OCI-LY3 (cell line): Measurements from ENCODE around the gene GRIK4.

Experiments
- H2AFZ ChIP-seq: fragments of 200-600, 300-600 bp; shearing (Covaris generic); 2 replicates; pipeline ENCODE4 v1.6.0; 2014; ENCODE audit warnings: antibody characterized with exemption, low read depth, low read length
- H3K27ac ChIP-seq: fragments of 200-600, 300-600 bp; sonication (generic); 2 replicates; pipeline ENCODE4 v1.5.1; 2014; ENCODE audit warnings: mild to moderate bottlenecking, low read length, moderate library complexity, mixed read lengths
- H3K27me3 ChIP-seq: fragments of 200-600, 300-600 bp; sonication (generic); 2 replicates; pipeline ENCODE4 v1.6.1; 2014; ENCODE audit warnings: low read depth, low read length, mixed read lengths
- H3K36me3 ChIP-seq: fragments of 200-600, 300-600 bp; sonication (generic); replicated peaks from 2 replicates; pipeline ENCODE3; 2014; ENCODE audit warnings: low read depth, low read length, mixed read lengths
- H3K4me1 ChIP-seq: fragments of 300-600, 200-600 bp; sonication (generic); 2 replicates; pipeline ENCODE4 v1.6.1; 2014; ENCODE audit warnings: low read length, mixed read lengths
- H3K4me2 ChIP-seq: fragments of 200-600, 300-600 bp; sonication (generic); 2 replicates; pipeline ENCODE4 v1.6.1; 2014; ENCODE audit warnings: low read length, mixed read lengths
- H3K4me3 ChIP-seq: fragments of 300-600, 200-600 bp; sonication (generic); 2 replicates; pipeline ENCODE4 v1.5.1; 2014; ENCODE audit warnings: antibody characterized with exemption, mild to moderate bottlenecking, low read length, moderate library complexity
- H3K79me2 ChIP-seq: fragments of 300-600, 200-600 bp; shearing (Covaris generic); 2 replicates; pipeline ENCODE4 v1.6.1; 2014; ENCODE audit warnings: mild to moderate bottlenecking, low read length, mixed read lengths
- H3K9ac ChIP-seq: fragments of 300-600, 200-600 bp; shearing (Covaris generic); 2 replicates; pipeline ENCODE4 v1.6.0; 2014; ENCODE audit warnings: mild to moderate bottlenecking, low read length, moderate library complexity
- H3K9me3 ChIP-seq: fragments of 200-600, 300-600 bp; shearing (Covaris generic); 2 replicates; pipeline ENCODE4 v1.6.1; 2014; ENCODE audit warnings: low read length, mixed read lengths; ENCODE audit not compliant: insufficient read depth
- H4K20me1 ChIP-seq: fragments of 200-600, 300-600 bp; sonication (generic); 2 replicates; pipeline ENCODE4 v1.6.1; 2016; ENCODE audit warnings: low read length, mixed read lengths; ENCODE audit not compliant: insufficient read depth
- CTCF ChIP-seq: fragments of 200-600, 300-600 bp; sonication (generic); IDR thresholded peaks from 2 replicates; pipeline ENCODE4 v1.5.1; 2014; ENCODE audit warnings: antibody characterized with exemption, low read length, low read depth
- EZH2phosphoT487 ChIP-seq: fragments of 200-600 bp; shearing (Covaris generic); IDR thresholded peaks from 2 replicates; pipeline ENCODE4 v1.6.1; 2018; ENCODE audit warnings: antibody characterized with exemption, mixed run types, low read depth

The GRIK4 gene

DNA sequence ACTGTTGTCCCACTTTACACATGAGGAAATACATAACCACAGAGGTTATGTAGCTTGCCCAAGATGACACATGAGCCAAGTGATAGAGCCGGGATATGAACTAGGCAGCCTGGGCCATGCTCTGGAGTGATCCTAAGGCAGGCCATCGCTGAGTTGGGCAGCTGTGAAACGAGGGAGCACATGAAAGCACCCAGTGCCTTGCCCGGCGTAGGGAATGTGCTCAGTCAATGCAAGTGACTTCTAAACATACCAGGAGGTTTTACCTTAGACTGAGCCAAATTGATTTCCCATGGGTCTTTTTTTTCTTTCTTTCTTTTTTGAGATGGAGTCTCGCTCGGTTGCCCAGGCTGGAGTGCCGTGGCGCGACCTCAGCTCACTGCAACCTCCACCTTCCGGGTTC lies 10.5 kb downstream of the GRIK4 start:
- no peaks in the 10 kb centered on the region for H3K79me2 ChIP-seq
- H3K9ac ChIP-seq = no peak overlapping the region
- no peak overlapping the region for H2AFZ ChIP-seq
- H3K4me2 ChIP-seq = no peak overlapping the region
- H3K4me1 ChIP-seq = no peaks in the 10 kb centered on the region
- TF ChIP-seq CTCF = no peak
- no peak for TF ChIP-seq EZH2phosphoT487
- no peaks in the 10 kb centered on the region for H3K36me3 ChIP-seq
- peaks cover 3% of the 10 kb centered on the region for H3K27me3 ChIP-seq
- no peak overlapping the region for H3K4me3 ChIP-seq
- no peaks in the 10 kb centered on the region for H3K9me3 ChIP-seq
- H4K20me1 ChIP-seq = no peaks in the 10 kb centered on the region
- H3K27ac ChIP-seq = no peak overlapping the region

GRCh38 chr11:120522736-120523135 lies 11.2 kb downstream of the GRIK4 start:
- Histone ChIP-seq H3K4me1 (no peaks in the 10 kb centered on the region), H3K4me3 (no peak overlapping the region), H3K27ac (no peak overlapping the region), H3K9me3 (no peaks in the 10 kb centered on the region), H3K36me3 (no peaks in the 10 kb centered on the region), H3K79me2 (no peaks in the 10 kb centered on the region), H3K27me3 (peaks cover 3% of the 10 kb centered on the region), H4K20me1 (no peaks in the 10 kb centered on the region), H3K4me2 (no peak overlapping the region), H3K9ac (no peak overlapping the region), H2AFZ (no peak overlapping the region)
- TF ChIP-seq CTCF = no peak
- TF ChIP-seq EZH2phosphoT487 = no peak

- no peak overlapping the region for H3K4me2 ChIP-seq
- H3K27ac ChIP-seq = no peak overlapping the region
- H3K79me2 ChIP-seq = no peaks in the 10 kb centered on the region
- no peak overlapping the region for H3K9ac ChIP-seq
- no peak overlapping the region for H2AFZ ChIP-seq
- peaks cover 3% of the 10 kb centered on the region for H3K27me3 ChIP-seq
- TF ChIP-seq CTCF = no peak
- no peak for TF ChIP-seq EZH2phosphoT487
- no peaks in the 10 kb centered on the region for H3K9me3 ChIP-seq
- no peaks in the 10 kb centered on the region for H3K4me1 ChIP-seq
- no peak overlapping the region for H3K4me3 ChIP-seq
- no peaks in the 10 kb centered on the region for H3K36me3 ChIP-seq
- no peaks in the 10 kb centered on the region for H4K20me1 ChIP-seq
Measured at GRCh38 chr11:120523196-120523595, 11.6 kb downstream of the GRIK4 start.

GRCh38 chr11:120524536-120525085 lies 13.1 kb downstream of the GRIK4 start:
- Histone ChIP-seq H3K27me3 (peaks cover 13% of the 10 kb centered on the region), H3K79me2 (no peaks in the 10 kb centered on the region), H2AFZ (no peak overlapping the region), H3K4me1 (no peaks in the 10 kb centered on the region), H4K20me1 (no peaks in the 10 kb centered on the region), H3K4me3 (no peak overlapping the region), H3K4me2 (no peak overlapping the region), H3K27ac (no peak overlapping the region), H3K36me3 (no peaks in the 10 kb centered on the region), H3K9me3 (no peaks in the 10 kb centered on the region), H3K9ac (no peak overlapping the region)
- TF ChIP-seq EZH2phosphoT487 (no peak), CTCF (no peak)
